Measurements from ENCODE around the gene WDR41.

GRCh38 chr5:77402796-77403195, 89.3 kb downstream of the WDR41 start:
- TF ChIP-seq TAF1 (IDR thresholded peaks at IDR 0.05; ENCODE audit: low read depth, low read length) = no peak
- no peak for TF ChIP-seq POLR2AphosphoS5 (IDR thresholded peaks at IDR 0.05; ENCODE audit: low read depth, low read length)
- no peak for TF ChIP-seq POLR2A (IDR thresholded peaks at IDR 0.05; ENCODE audit: low read depth, low read length)
